ENCODE results near the gene KCNK15. TPM values are rescaled to one million over a fixed set of nuclear protein-coding genes. Genes with fewer than 3 reads are reported as not detected.
A peak's percentile ranks its signal among the peaks of the same experiment; 100 is the strongest.

KCNK15 gene
- total and polyA plus RNA-seq, 8 donors = 0.09 to 3.1 (median 1.8) TPM; not detected in 5

- Histone ChIP-seq H3K9me3 (no peaks in the 10 kb centered on the region), H3K27me3 (no peaks in the 10 kb centered on the region), H3K4me1 (peaks cover 12 to 19% of the 10 kb centered on the region in 2 donors), H3K4me3 (no peak overlapping the region), H3K27ac (no peak overlapping the region), H3K36me3 (no peaks in the 10 kb centered on the region)
- no peak for DNase-seq
- intact Hi-C loops (cut with DNase I) = no loop called here
- TF ChIP-seq, protein P1, sequence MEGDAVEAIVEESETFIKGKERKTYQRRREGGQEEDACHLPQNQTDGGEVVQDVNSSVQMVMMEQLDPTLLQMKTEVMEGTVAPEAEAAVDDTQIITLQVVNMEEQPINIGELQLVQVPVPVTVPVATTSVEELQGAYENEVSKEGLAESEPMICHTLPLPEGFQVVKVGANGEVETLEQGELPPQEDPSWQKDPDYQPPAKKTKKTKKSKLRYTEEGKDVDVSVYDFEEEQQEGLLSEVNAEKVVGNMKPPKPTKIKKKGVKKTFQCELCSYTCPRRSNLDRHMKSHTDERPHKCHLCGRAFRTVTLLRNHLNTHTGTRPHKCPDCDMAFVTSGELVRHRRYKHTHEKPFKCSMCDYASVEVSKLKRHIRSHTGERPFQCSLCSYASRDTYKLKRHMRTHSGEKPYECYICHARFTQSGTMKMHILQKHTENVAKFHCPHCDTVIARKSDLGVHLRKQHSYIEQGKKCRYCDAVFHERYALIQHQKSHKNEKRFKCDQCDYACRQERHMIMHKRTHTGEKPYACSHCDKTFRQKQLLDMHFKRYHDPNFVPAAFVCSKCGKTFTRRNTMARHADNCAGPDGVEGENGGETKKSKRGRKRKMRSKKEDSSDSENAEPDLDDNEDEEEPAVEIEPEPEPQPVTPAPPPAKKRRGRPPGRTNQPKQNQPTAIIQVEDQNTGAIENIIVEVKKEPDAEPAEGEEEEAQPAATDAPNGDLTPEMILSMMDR (IDR thresholded peaks at IDR 0.05) = no peak
- no peak for ATAC-seq
Observed at GRCh38 chr20:44715499-44716308, 30.0 kb upstream of the KCNK15 start.

- H3K4me1 ChIP-seq = peaks cover 14 to 19% of the 10 kb centered on the region in 2 donors
- ATAC-seq (no peak), DNase-seq (no peak)
- H3K27me3 ChIP-seq = no peaks in the 10 kb centered on the region
- no peak overlapping the region for H3K4me3 ChIP-seq
- H3K27ac ChIP-seq = no peak overlapping the region
- intact Hi-C loops (cut with DNase I) = no loop called here
- H3K9me3 ChIP-seq = no peaks in the 10 kb centered on the region
- no peaks in the 10 kb centered on the region for H3K36me3 ChIP-seq
- TF ChIP-seq, protein P1 (IDR thresholded peaks at IDR 0.05) = no peak
Observed at GRCh38 chr20:44716309-44717106, 29.2 kb upstream of the KCNK15 start.

DNA sequence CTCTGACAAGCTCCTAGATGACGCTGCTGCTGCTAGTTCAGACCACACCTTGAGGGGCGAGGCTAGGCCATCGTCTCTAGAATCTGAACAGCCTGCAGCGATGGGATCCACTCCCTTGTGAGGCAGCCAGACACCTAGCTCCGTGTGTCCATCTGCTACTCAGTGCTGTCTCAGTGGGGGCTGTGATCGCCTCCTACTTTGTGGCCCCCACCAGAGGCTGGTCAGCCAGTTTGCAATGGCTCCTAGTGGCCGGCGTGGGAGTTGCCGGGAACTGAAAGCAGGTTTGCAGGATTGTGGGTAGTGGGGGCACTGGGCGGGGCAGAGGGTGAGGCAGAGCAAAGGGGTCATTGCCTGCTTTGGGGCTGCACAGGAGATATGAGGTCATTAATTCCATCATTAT, 27.7 kb upstream of the KCNK15 start:
- Histone ChIP-seq H3K27me3 (no peaks in the 10 kb centered on the region), H3K27ac (no peak overlapping the region), H3K4me1 (peaks cover 14 to 19% of the 10 kb centered on the region in 2 donors), H3K9me3 (no peaks in the 10 kb centered on the region), H3K4me3 (no peak overlapping the region), H3K36me3 (no peaks in the 10 kb centered on the region)
- ATAC-seq = no peak
- no peak for DNase-seq
- TF ChIP-seq, protein P1 (IDR thresholded peaks at IDR 0.05) = no peak
- intact Hi-C loops (cut with DNase I) = no loop called here

DNA sequence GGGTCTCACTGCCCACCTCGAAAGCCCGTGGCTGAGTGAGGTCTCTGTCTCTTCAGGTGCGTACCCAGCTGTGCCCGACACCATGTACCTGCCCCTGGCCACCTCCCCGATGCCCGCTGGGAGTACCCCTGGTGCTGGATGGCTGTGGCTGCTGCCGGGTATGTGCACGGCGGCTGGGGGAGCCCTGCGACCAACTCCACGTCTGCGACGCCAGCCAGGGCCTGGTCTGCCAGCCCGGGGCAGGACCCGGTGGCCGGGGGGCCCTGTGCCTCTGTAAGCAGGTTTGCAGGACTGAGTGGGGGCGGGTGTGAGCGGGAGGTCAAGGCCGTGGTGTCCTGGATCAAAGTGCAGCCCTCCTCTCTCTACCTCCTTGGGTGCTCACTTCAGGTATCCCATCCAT, 25.8 kb upstream of the KCNK15 start:
- Histone ChIP-seq H3K36me3 (no peaks in the 10 kb centered on the region), H3K9me3 (no peaks in the 10 kb centered on the region), H3K27me3 (peaks cover 0 to 1% of the 10 kb centered on the region in 2 donors), H3K4me1 (peaks cover 6 to 11% of the 10 kb centered on the region in 2 donors), H3K4me3 (no peak overlapping the region), H3K27ac (no peak overlapping the region)
- ATAC-seq (no peak), DNase-seq (peak in 1 of 4 donors; percentile 75)
- intact Hi-C loops (cut with DNase I) = no loop called here
- TF ChIP-seq, protein P1 (IDR thresholded peaks at IDR 0.05) = no peak

- TF ChIP-seq, protein P1 (IDR thresholded peaks at IDR 0.05) = no peak
- peak; percentile 32 for ATAC-seq
- Histone ChIP-seq H3K9me3 (no peaks in the 10 kb centered on the region), H3K4me3 (no peak overlapping the region), H3K27me3 (peaks cover 0 to 4% of the 10 kb centered on the region in 2 donors), H3K27ac (peak overlapping the region; percentile 36 to 45), H3K36me3 (no peaks in the 10 kb centered on the region), H3K4me1 (peaks cover 5 to 6% of the 10 kb centered on the region in 2 donors)
- DNase-seq = no peak
- intact Hi-C loops (cut with DNase I) = no loop called here
Observed at GRCh38 chr20:44720621-44720996, 25.1 kb upstream of the KCNK15 start.

Measured in left lung (tissue), 10 donors.